Osteoblast (primary cell): ENCODE data around the gene PON2. TPM values are rescaled to one million over a fixed set of nuclear protein-coding genes. Genes with fewer than 3 reads are reported as not detected.
"Not testable (repeated sequence)": the region's sequence is repeated elsewhere in the genome, so short reads cannot be mapped to it uniquely, and the experiment has no call there.

Experiments used
- DNase-seq: peaks from one replicate; pipeline ENCODE4 v3.0.0; 2011; ENCODE audit warnings: low spot score, mixed read lengths; ENCODE audit not compliant: insufficient read length; ENCODE audit errors: missing footprints
- H2AFZ ChIP-seq: 2 replicates; pipeline ENCODE4 v1.6.0; 2011; ENCODE audit warnings: mild to moderate bottlenecking, low read length
- H3K27ac ChIP-seq: 2 replicates; pipeline ENCODE4 v1.5.1; 2011; ENCODE audit warnings: mild to moderate bottlenecking, low read depth, low read length, moderate library complexity
- H3K27me3 ChIP-seq: 2 replicates; pipeline ENCODE4 v1.6.0; 2012; ENCODE audit warnings: mild to moderate bottlenecking, control low read depth, inconsistent platforms, low read length, moderate library complexity; ENCODE audit not compliant: insufficient read depth
- H3K36me3 ChIP-seq: 2 replicates; pipeline ENCODE4 v1.5.1; 2011; ENCODE audit warnings: mild to moderate bottlenecking, low read length, control low read depth, moderate library complexity; ENCODE audit not compliant: insufficient read depth
- H3K4me1 ChIP-seq: 2 replicates; pipeline ENCODE4 v1.5.1; 2011; ENCODE audit warnings: mild to moderate bottlenecking, low read length, control low read depth, moderate library complexity; ENCODE audit not compliant: insufficient read depth
- H3K4me2 ChIP-seq: 2 replicates; pipeline ENCODE4 v1.6.0; 2011; ENCODE audit warnings: mild to moderate bottlenecking, low read length; ENCODE audit not compliant: insufficient read depth
- H3K4me3 ChIP-seq: fragments of 200-600 bp; sonication (generic); 3 replicates; pipeline ENCODE4 v1.5.1; 2012; ENCODE audit warnings: mild to moderate bottlenecking, low read length, inconsistent platforms; ENCODE audit not compliant: insufficient read depth
- H3K79me2 ChIP-seq: 2 replicates; pipeline ENCODE4 v1.6.0; 2012; ENCODE audit warnings: mild to moderate bottlenecking, low read length, control low read depth, inconsistent platforms; ENCODE audit not compliant: insufficient read depth
- H3K9me3 ChIP-seq: 2 replicates; pipeline ENCODE4 v1.5.1; 2011; ENCODE audit warnings: low read depth, low read length, control low read depth
- H4K20me1 ChIP-seq: 2 replicates; pipeline ENCODE4 v1.6.0; 2012; ENCODE audit warnings: mild to moderate bottlenecking, low read length, control low read depth; ENCODE audit not compliant: insufficient read depth
- total RNA-seq: library from RNA; depleted of rRNA; stranded (reverse); fragments of >200 nt; gene quantifications from 2 replicates; pipeline ENCODE4 v1.2.3, GENCODE V29; 2012
- TF ChIP-seq, protein P1 (sequence below): IDR thresholded peaks from 2 replicates; pipeline ENCODE4 v1.5.1; 2011; ENCODE audit warnings: mild to moderate bottlenecking, low read depth, low read length, moderate library complexity; ENCODE audit errors: extremely low read depth

Gene PON2
- total RNA-seq, 1 donor: 77.8 TPM

DNA sequence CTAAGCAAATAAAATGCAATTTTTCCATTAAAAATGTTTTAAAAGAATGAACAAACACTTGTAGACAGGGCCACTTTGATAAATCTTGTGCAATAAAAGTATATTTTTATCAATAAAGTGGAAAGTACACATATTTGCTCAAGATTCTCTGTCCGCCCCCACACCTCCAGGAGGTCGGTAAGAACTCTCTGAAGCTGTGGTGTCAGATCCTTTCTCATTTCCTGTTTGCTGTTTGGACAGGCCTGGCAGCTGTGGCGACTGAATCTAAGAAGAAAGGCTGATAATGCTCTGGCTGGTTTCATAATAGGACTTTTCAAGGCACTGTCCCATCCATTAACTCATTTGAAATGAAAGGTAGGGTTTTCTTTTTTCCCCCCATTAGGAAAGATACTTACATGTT lies 35.6 kb upstream of the PON2 start:
- Histone ChIP-seq H3K4me2 (no peak overlapping the region), H4K20me1 (no peaks in the 10 kb centered on the region), H2AFZ (no peak overlapping the region), H3K4me1 (peaks cover 14% of the 10 kb centered on the region), H3K9me3 (no peaks in the 10 kb centered on the region), H3K79me2 (no peaks in the 10 kb centered on the region), H3K36me3 (no peaks in the 10 kb centered on the region), H3K4me3 (no peak overlapping the region), H3K27me3 (no peaks in the 10 kb centered on the region), H3K27ac (no peak overlapping the region)
- no peak for DNase-seq
- TF ChIP-seq, protein P1, sequence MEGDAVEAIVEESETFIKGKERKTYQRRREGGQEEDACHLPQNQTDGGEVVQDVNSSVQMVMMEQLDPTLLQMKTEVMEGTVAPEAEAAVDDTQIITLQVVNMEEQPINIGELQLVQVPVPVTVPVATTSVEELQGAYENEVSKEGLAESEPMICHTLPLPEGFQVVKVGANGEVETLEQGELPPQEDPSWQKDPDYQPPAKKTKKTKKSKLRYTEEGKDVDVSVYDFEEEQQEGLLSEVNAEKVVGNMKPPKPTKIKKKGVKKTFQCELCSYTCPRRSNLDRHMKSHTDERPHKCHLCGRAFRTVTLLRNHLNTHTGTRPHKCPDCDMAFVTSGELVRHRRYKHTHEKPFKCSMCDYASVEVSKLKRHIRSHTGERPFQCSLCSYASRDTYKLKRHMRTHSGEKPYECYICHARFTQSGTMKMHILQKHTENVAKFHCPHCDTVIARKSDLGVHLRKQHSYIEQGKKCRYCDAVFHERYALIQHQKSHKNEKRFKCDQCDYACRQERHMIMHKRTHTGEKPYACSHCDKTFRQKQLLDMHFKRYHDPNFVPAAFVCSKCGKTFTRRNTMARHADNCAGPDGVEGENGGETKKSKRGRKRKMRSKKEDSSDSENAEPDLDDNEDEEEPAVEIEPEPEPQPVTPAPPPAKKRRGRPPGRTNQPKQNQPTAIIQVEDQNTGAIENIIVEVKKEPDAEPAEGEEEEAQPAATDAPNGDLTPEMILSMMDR: no peak

DNA sequence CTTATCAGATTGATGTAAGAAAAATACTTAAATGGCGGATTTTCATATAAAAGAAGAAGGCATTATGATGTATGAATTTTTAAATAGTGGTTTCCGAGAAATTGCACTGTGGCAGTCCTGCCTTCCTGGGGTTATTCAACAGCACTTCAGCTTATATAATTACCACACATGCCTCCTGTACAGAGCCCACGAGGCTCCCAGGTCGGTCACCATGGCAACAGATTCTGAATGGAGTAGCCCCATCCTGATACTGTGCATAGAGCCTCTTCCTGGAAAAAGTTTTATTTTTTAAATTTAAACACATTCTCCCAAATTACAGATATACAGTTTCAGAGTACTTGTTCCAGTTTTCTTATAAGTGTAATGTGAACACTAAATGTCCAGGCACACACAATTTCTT lies 35.0 kb upstream of the PON2 start:
- TF ChIP-seq, protein P1: no peak
- DNase-seq: no peak
- H3K27me3 ChIP-seq: no peaks in the 10 kb centered on the region
- no peak overlapping the region for H2AFZ ChIP-seq
- H3K36me3 ChIP-seq: no peaks in the 10 kb centered on the region
- H3K79me2 ChIP-seq: no peaks in the 10 kb centered on the region
- H3K4me1 ChIP-seq: peaks cover 14% of the 10 kb centered on the region
- no peak overlapping the region for H3K4me3 ChIP-seq
- no peak overlapping the region for H3K27ac ChIP-seq
- no peak overlapping the region for H3K4me2 ChIP-seq
- no peaks in the 10 kb centered on the region for H3K9me3 ChIP-seq
- no peaks in the 10 kb centered on the region for H4K20me1 ChIP-seq

- no peak for DNase-seq
- Histone ChIP-seq H3K4me3 (no peak overlapping the region), H3K79me2 (no peaks in the 10 kb centered on the region), H3K27ac (no peak overlapping the region), H2AFZ (no peak overlapping the region), H3K9me3 (no peaks in the 10 kb centered on the region), H3K4me2 (no peak overlapping the region), H3K27me3 (no peaks in the 10 kb centered on the region), H3K36me3 (no peaks in the 10 kb centered on the region), H4K20me1 (no peaks in the 10 kb centered on the region), H3K4me1 (peaks cover 14% of the 10 kb centered on the region)
- TF ChIP-seq, protein P1: no peak
Observed at GRCh38 chr7:95469187-95469586, 34.4 kb upstream of the PON2 start.

DNA sequence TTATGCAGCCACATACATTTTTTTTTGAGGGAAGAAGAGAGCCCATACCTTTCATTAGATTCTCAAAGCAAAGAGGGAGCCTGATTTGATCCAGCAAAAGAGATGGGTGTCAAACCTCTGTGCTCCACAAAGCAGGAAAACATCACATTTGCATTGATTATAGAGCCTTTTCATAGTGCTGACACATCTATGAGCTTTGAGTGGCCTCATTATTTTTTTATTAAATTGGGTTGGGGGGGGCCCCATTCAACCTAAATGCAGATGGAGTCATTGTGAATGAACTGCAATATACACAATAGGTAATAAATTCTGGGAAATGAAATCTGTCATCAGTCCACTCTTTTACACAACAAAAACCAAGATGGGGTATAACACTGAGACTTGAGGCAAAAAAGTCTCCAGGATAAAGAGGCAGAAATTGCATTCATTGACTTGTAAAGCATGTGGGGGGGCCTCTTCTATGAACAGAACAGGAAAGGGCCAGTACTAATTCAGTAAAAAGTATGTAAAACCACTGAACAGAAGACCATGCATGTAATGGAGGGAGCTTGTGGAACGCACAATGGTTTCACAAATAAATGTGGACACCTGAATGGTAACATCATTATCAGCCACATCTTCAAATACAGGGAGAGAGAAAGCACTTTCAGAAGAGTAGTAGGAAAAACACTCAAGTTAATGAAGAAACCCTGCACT lies 33.2 kb upstream of the PON2 start:
- no peaks in the 10 kb centered on the region for H3K36me3 ChIP-seq
- H3K79me2 ChIP-seq: no peaks in the 10 kb centered on the region
- no peak overlapping the region for H3K27ac ChIP-seq
- H3K27me3 ChIP-seq: no peaks in the 10 kb centered on the region
- no peaks in the 10 kb centered on the region for H4K20me1 ChIP-seq
- H2AFZ ChIP-seq: no peak overlapping the region
- H3K4me2 ChIP-seq: no peak overlapping the region
- DNase-seq: no peak
- peaks cover 13% of the 10 kb centered on the region for H3K4me1 ChIP-seq
- TF ChIP-seq, protein P1: no peak
- no peaks in the 10 kb centered on the region for H3K9me3 ChIP-seq
- no peak overlapping the region for H3K4me3 ChIP-seq

DNA sequence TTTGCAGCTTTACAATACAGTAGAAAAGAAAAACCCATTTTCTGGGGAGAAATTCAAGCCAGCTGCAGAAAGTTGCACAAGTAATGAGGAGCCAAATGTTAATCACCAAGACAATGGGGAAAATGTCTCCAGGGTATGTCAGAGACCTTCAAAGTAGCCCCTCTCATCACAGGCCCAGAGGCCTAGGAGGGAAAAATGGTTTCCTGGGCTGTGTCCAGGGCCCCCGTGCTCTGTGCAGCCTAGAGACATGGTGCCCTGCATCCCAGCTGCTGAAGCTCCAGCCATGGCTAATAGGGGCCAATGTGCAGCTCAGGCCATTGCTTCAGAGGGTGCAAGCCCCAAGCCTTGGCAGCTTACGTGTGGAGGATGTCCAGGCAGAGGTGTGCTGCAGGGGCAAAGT lies 25.8 kb upstream of the PON2 start:
- not testable (repeated sequence) for H3K27me3 ChIP-seq, H3K4me3 ChIP-seq, H3K36me3 ChIP-seq, H4K20me1 ChIP-seq, DNase-seq, H2AFZ ChIP-seq, H3K4me2 ChIP-seq, H3K4me1 ChIP-seq, H3K79me2 ChIP-seq, H3K27ac ChIP-seq, H3K9me3 ChIP-seq
